GM18858 (cell line): ENCODE measurements around the gene ZNF343.

ENCODE experiments used
- ATAC-seq: cut with Tn5 transposase; IDR thresholded peaks from one replicate; pipeline ENCODE4 v1.9.1; 2021; ENCODE audit not compliant: unreplicated experiment

The ZNF343 gene

GRCh38 chr20:2475850-2476741 is 32.6 kb downstream of the ZNF343 start:
- no peak for ATAC-seq

GRCh38 chr20:2473516-2473915 is 35.2 kb downstream of the ZNF343 start:
- ATAC-seq, result no peak

- ATAC-seq, result peak; percentile 95
Measured at GRCh38 chr20:2470423-2471193, 38.1 kb downstream of the ZNF343 start, which contains the start of gene SNRPB. TSS of gene SNRPB (minus strand) at chr20:2470789. CDS start at chr20:2470690, 99 bp downstream.

- no peak for ATAC-seq
Measured at GRCh38 chr20:2469991-2470422, 38.7 kb downstream of the ZNF343 start.

GRCh38 chr20:2468581-2469407 is 39.9 kb downstream of the ZNF343 start:
- no peak for ATAC-seq

GRCh38 chr20:2467412-2467811 is 41.3 kb downstream of the ZNF343 start:
- ATAC-seq, result no peak

- no peak for ATAC-seq
Measured at GRCh38 chr20:2465100-2465499, 43.6 kb downstream of the ZNF343 start.

GRCh38 chr20:2463616-2464365 is 44.9 kb downstream of the ZNF343 start:
- ATAC-seq, result no peak

GRCh38 chr20:2462484-2462883 is 46.2 kb downstream of the ZNF343 start:
- no peak for ATAC-seq

GRCh38 chr20:2460752-2461424 is 47.8 kb downstream of the ZNF343 start:
- ATAC-seq, result no peak

GRCh38 chr20:2459981-2460751 is 48.5 kb downstream of the ZNF343 start:
- ATAC-seq, result no peak

GRCh38 chr20:2458919-2459499 is 49.7 kb downstream of the ZNF343 start:
- ATAC-seq, result no peak

- ATAC-seq, result no peak
Measured at GRCh38 chr20:2455771-2456497, 52.8 kb downstream of the ZNF343 start.

- no peak for ATAC-seq
Measured at GRCh38 chr20:2453792-2454191, 54.9 kb downstream of the ZNF343 start.

GRCh38 chr20:2451939-2452732 is 56.6 kb downstream of the ZNF343 start:
- ATAC-seq, result no peak

GRCh38 chr20:2451422-2451821 is 57.3 kb downstream of the ZNF343 start:
- ATAC-seq, result no peak

GRCh38 chr20:2449386-2449785 is 59.3 kb downstream of the ZNF343 start:
- ATAC-seq, result no peak
